CD4-positive, alpha-beta T cell treated with Interferon alpha-2 for 1 hour (primary cell): ENCODE measurements around the gene SMARCA1.

Experiments
- DNase-seq, 2 donors: peaks; one replicate each; pipeline ENCODE4 v3.0.0-alpha.2; 2020 to 2022

The SMARCA1 gene

GRCh38 chrX:129530410-129530809, 7.1 kb upstream of the SMARCA1 start:
- no peak for DNase-seq

GRCh38 chrX:129529685-129530281, 6.5 kb upstream of the SMARCA1 start:
- no peak for DNase-seq

- DNase-seq = no peak
These were observed 2.6 kb upstream of the SMARCA1 start for GRCh38 chrX:129525896-129526295.

- DNase-seq = no peak
These were observed 1.9 kb upstream of the SMARCA1 start for GRCh38 chrX:129525162-129525561.

- DNase-seq = no peak
These were observed 1.1 kb upstream of the SMARCA1 start for GRCh38 chrX:129524250-129524850.

GRCh38 chrX:129522184-129523078, 859 bp downstream of the SMARCA1 start:
- no peak for DNase-seq

- DNase-seq = no peak
These were observed 3.1 kb downstream of the SMARCA1 start for GRCh38 chrX:129520151-129520550.

GRCh38 chrX:129516402-129516801, 6.9 kb downstream of the SMARCA1 start:
- DNase-seq = no peak

GRCh38 chrX:129512409-129512808, 10.9 kb downstream of the SMARCA1 start:
- no peak for DNase-seq

GRCh38 chrX:129511689-129512088, 11.6 kb downstream of the SMARCA1 start:
- no peak for DNase-seq

GRCh38 chrX:129510331-129510730, 13.0 kb downstream of the SMARCA1 start:
- no peak for DNase-seq

- no peak for DNase-seq
These were observed 26.0 kb downstream of the SMARCA1 start for GRCh38 chrX:129497146-129497843.

GRCh38 chrX:129496625-129497024, 26.7 kb downstream of the SMARCA1 start:
- DNase-seq = no peak

GRCh38 chrX:129495900-129496299, 27.4 kb downstream of the SMARCA1 start:
- DNase-seq = no peak

GRCh38 chrX:129494887-129495286, 28.4 kb downstream of the SMARCA1 start:
- DNase-seq = no peak

- DNase-seq = no peak
These were observed 29.6 kb downstream of the SMARCA1 start for GRCh38 chrX:129493643-129494042.

GRCh38 chrX:129490330-129490729, 33.0 kb downstream of the SMARCA1 start:
- DNase-seq = no peak

GRCh38 chrX:129488359-129488758, 34.9 kb downstream of the SMARCA1 start:
- DNase-seq = no peak

GRCh38 chrX:129480889-129481288, 42.4 kb downstream of the SMARCA1 start:
- no peak for DNase-seq

- no peak for DNase-seq
These were observed 44.8 kb downstream of the SMARCA1 start for GRCh38 chrX:129478516-129478915.

- DNase-seq = no peak
These were observed 51.2 kb downstream of the SMARCA1 start for GRCh38 chrX:129472116-129472515.

- no peak for DNase-seq
These were observed 60.6 kb downstream of the SMARCA1 start for GRCh38 chrX:129462707-129463106.

GRCh38 chrX:129461801-129462456, 61.4 kb downstream of the SMARCA1 start:
- DNase-seq = no peak
